H9 (cell line): ENCODE measurements around the gene XG. TPM values are rescaled to one million over a fixed set of nuclear protein-coding genes. Genes with fewer than 3 reads are reported as not detected.

Source experiments
- DNase-seq: peaks from one replicate; pipeline ENCODE4 v3.0.0-alpha.2; 2017
- H2AFZ ChIP-seq: one replicate; pipeline ENCODE4 v1.6.1; 2013; ENCODE audit warnings: mild to moderate bottlenecking, low read length, control low read depth, moderate library complexity
- H2AK5ac ChIP-seq: 2 replicates; pipeline ENCODE4 v1.6.1; 2013; ENCODE audit warnings: low read length, control low read depth, mixed read lengths; ENCODE audit not compliant: insufficient read length
- H2BK120ac ChIP-seq: one replicate; pipeline ENCODE4 v1.6.1; 2013; ENCODE audit warnings: low read depth, mild to moderate bottlenecking, low read length, control low read depth, inconsistent platforms; ENCODE audit not compliant: poor library complexity, severe bottlenecking
- H2BK12ac ChIP-seq: 2 replicates; pipeline ENCODE4 v1.6.1; 2013; ENCODE audit warnings: low read length, control low read depth, mixed read lengths, low read depth; ENCODE audit not compliant: insufficient read length
- H2BK15ac ChIP-seq: 2 replicates; pipeline ENCODE4 v1.6.1; 2013; ENCODE audit warnings: low read depth, low read length, control low read depth
- H2BK20ac ChIP-seq: one replicate; pipeline ENCODE4 v1.6.1; 2013; ENCODE audit warnings: low read depth, mild to moderate bottlenecking, low read length, control low read depth, inconsistent platforms; ENCODE audit not compliant: poor library complexity, severe bottlenecking
- H2BK5ac ChIP-seq: 2 replicates; pipeline ENCODE4 v1.6.1; 2013; ENCODE audit warnings: low read length, control low read depth, mixed read lengths; ENCODE audit not compliant: insufficient read length
- H3K14ac ChIP-seq: 2 replicates; pipeline ENCODE4 v1.6.1; 2013; ENCODE audit warnings: low read length, control low read depth; ENCODE audit not compliant: insufficient read depth
- H3K18ac ChIP-seq: 2 replicates; pipeline ENCODE4 v1.6.1; 2013; ENCODE audit warnings: low read depth, mild to moderate bottlenecking, mixed read lengths, low read length, control low read depth; ENCODE audit not compliant: insufficient read length
- H3K23ac ChIP-seq: 2 replicates; pipeline ENCODE4 v1.6.1; 2013; ENCODE audit warnings: low read length, control low read depth, mixed read lengths, low read depth; ENCODE audit not compliant: insufficient read length
- H3K23me2 ChIP-seq: 2 replicates; pipeline ENCODE4 v1.6.1; 2013; ENCODE audit warnings: low read depth, mild to moderate bottlenecking, mixed read lengths, low read length, control low read depth; ENCODE audit not compliant: insufficient read length, poor library complexity, severe bottlenecking
- H3K27ac ChIP-seq: 2 replicates; pipeline ENCODE4 v1.5.1; 2013; ENCODE audit warnings: low read length, control low read depth, mixed read lengths, low read depth; ENCODE audit not compliant: insufficient read length
- H3K27me3 ChIP-seq: 2 replicates; pipeline ENCODE4 v1.6.1; 2013; ENCODE audit warnings: low read length, control low read depth, inconsistent platforms; ENCODE audit not compliant: insufficient read depth
- H3K4ac ChIP-seq: 2 replicates; pipeline ENCODE4 v1.6.1; 2013; ENCODE audit warnings: low read depth, mild to moderate bottlenecking, control low read depth, inconsistent platforms, low read length, moderate library complexity
- H3K4me1 ChIP-seq: 2 replicates; pipeline ENCODE4 v1.6.1; 2013; ENCODE audit warnings: low read length, control low read depth, inconsistent platforms; ENCODE audit not compliant: insufficient read depth
- H3K4me2 ChIP-seq: 2 replicates; pipeline ENCODE4 v1.6.1; 2013; ENCODE audit warnings: low read length, control low read depth, mixed read lengths; ENCODE audit not compliant: insufficient read length, insufficient read depth
- H3K56ac ChIP-seq: 2 replicates; pipeline ENCODE4 v1.6.1; 2013; ENCODE audit warnings: low read depth, mild to moderate bottlenecking, mixed read lengths, low read length, control low read depth; ENCODE audit not compliant: insufficient read length
- H3K79me1 ChIP-seq: 2 replicates; pipeline ENCODE4 v1.6.1; 2013; ENCODE audit warnings: low read depth, mild to moderate bottlenecking, moderate library complexity, low read length, control low read depth, inconsistent platforms; ENCODE audit not compliant: insufficient read depth, poor library complexity, severe bottlenecking
- H3K79me2 ChIP-seq: 2 replicates; pipeline ENCODE4 v1.6.1; 2013; ENCODE audit warnings: low read length, control low read depth, inconsistent platforms; ENCODE audit not compliant: insufficient read depth
- H3K9ac ChIP-seq: 2 replicates; pipeline ENCODE4 v1.6.1; 2013; ENCODE audit warnings: low read length, control low read depth, mixed read lengths; ENCODE audit not compliant: insufficient read length; ENCODE audit errors: extremely low read depth
- H3K9me3 ChIP-seq: one replicate; pipeline ENCODE4 v1.6.1; 2013; ENCODE audit warnings: low read depth, low read length, inconsistent platforms; ENCODE audit not compliant: control insufficient read depth
- H3T11ph ChIP-seq: one replicate; pipeline ENCODE4 v1.6.1; 2013; ENCODE audit warnings: mild to moderate bottlenecking, low read length, control low read depth, inconsistent platforms
- H4K20me1 ChIP-seq: one replicate; pipeline ENCODE4 v1.6.1; 2013; ENCODE audit not compliant: control insufficient read depth, insufficient read length, insufficient read depth
- H4K5ac ChIP-seq: 2 replicates; pipeline ENCODE4 v1.6.1; 2013; ENCODE audit warnings: low read depth, mild to moderate bottlenecking, mixed read lengths, low read length, control low read depth; ENCODE audit not compliant: insufficient read length
- H4K8ac ChIP-seq: replicated peaks from 2 replicates; pipeline ENCODE4 v1.6.1; 2013; ENCODE audit warnings: low read length, control low read depth, mixed read lengths, low read depth; ENCODE audit not compliant: insufficient read length
- H4K91ac ChIP-seq: 2 replicates; pipeline ENCODE4 v1.6.1; 2013; ENCODE audit warnings: low read depth, mild to moderate bottlenecking, moderate library complexity, mixed read lengths, low read length, control low read depth; ENCODE audit not compliant: insufficient read length
- H3K27ac Mint-ChIP-seq, 3 experiments: 2 replicates in 2 of 3; 3 replicates in 1 of 3; pipeline ENCODE4 v1.8.0; 2020 to 2021; ENCODE audit warnings: mixed read lengths in 3 of 3, mild to moderate bottlenecking in 1 of 3, moderate library complexity in 1 of 3
- H3K27me3 Mint-ChIP-seq: 2 replicates; pipeline ENCODE4 v1.8.0; 2021; ENCODE audit warnings: low read depth, mild to moderate bottlenecking, moderate library complexity, mixed read lengths
- H3K36me3 Mint-ChIP-seq, 3 experiments: 2 replicates in 2 of 3; 3 replicates in 1 of 3; pipeline ENCODE4 v1.8.0; 2020 to 2021; ENCODE audit warnings: low read depth in 3 of 3, mixed read lengths in 3 of 3; ENCODE audit not compliant: insufficient read depth in 1 of 3
- H3K4me1 Mint-ChIP-seq, 2 experiments: 2 replicates each; pipeline ENCODE4 v1.8.0; 2020; ENCODE audit warnings: mixed read lengths in 2 of 2
- H3K4me3 Mint-ChIP-seq, 2 experiments: 2 replicates in 1 of 2; 3 replicates in 1 of 2; pipeline ENCODE4 v1.8.0; 2020 to 2021; ENCODE audit warnings: mild to moderate bottlenecking in 2 of 2, mixed read lengths in 2 of 2, moderate library complexity in 1 of 2
- H3K9me3 Mint-ChIP-seq, 2 experiments: 2 replicates in 1 of 2; 3 replicates in 1 of 2; pipeline ENCODE4 v1.8.0; 2020; ENCODE audit warnings: mild to moderate bottlenecking in 2 of 2, mixed read lengths in 2 of 2, moderate library complexity in 1 of 2
- CTCF ChIP-seq: fragments of 200-600 bp; sonication (generic); conservative IDR thresholded peaks from 3 replicates; pipeline ENCODE4 v1.8.0; 2021; ENCODE audit warnings: antibody characterized with exemption, mild to moderate bottlenecking
- WGBS: extraction: QIAGEN DNeasy Blood & Tissue Kit; methylation state at CpG from one replicate; pipeline ENCODE4 v1.1.7; 2013; ENCODE audit warnings: missing lambda C conversion rate, low lambda C conversion rate, mixed read lengths; ENCODE audit not compliant: insufficient read length; ENCODE audit errors: extremely low coverage; 5-methylcytosine and 5-hydroxymethylcytosine counted together
- total RNA-seq: library from RNA; stranded (reverse); gene quantifications from 2 replicates; pipeline ENCODE4 v1.2.1, GENCODE V29; 2021

XG gene
- total RNA-seq, 1 experiment from 2014 or later = 1.1 TPM

- TF ChIP-seq CTCF = no peak
- Histone ChIP-seq H3K56ac (no peak overlapping the region), H3K23me2 (no peaks in the 10 kb centered on the region), H3K18ac (peak overlapping the region; percentile 23), H4K91ac (no peak overlapping the region), H4K20me1 (no peaks in the 10 kb centered on the region), H2BK12ac (no peak overlapping the region), H3K4me1 (peaks cover 15% of the 10 kb centered on the region; the same call in 1 of the 2 replicates), H3K23ac (no peak overlapping the region), H2BK15ac (no peak overlapping the region), H3K27me3 (no peaks in the 10 kb centered on the region), H3K79me2 (no peaks in the 10 kb centered on the region), H3K27ac (no peak overlapping the region), H3T11ph (no peak overlapping the region), H3K4ac (no peak overlapping the region), H3K4me2 (no peak overlapping the region), H2AFZ (no peak overlapping the region), H3K79me1 (no peaks in the 10 kb centered on the region), H2BK5ac (no peak overlapping the region), H3K9me3 (no peaks in the 10 kb centered on the region), H4K8ac (no peak overlapping the region), H3K14ac (peak overlapping the region; percentile 6; the same call in 1 of the 2 replicates), H2BK120ac (no peak overlapping the region), H2BK20ac (no peak overlapping the region), H4K5ac (no peak overlapping the region), H2AK5ac (no peak overlapping the region), H3K9ac (no peak overlapping the region)
- Mint-ChIP-seq H3K27ac (peak overlapping the region; percentile 49 to 93 (median 87)), H3K4me3 (no peak overlapping the region), H3K4me1 (peaks cover 39 to 46% of the 10 kb centered on the region in 2 experiments), H3K36me3 (peaks cover 5 to 10% (median 6%) of the 10 kb centered on the region in 3 experiments; a peak in 5 of 7 replicates), H3K27me3 (no peaks in the 10 kb centered on the region; the same call in 1 of the 2 replicates), H3K9me3 (no peaks in the 10 kb centered on the region; a peak in 1 of 5 replicates)
- no CpG with 5 or more reads among the region's 15 CpGs for WGBS
- no peak for DNase-seq
Observed at GRCh38 chrX:2710041-2710840, 41.6 kb upstream of the XG start.
